ENCODE measurements around the gene GNAQ. TPM values are rescaled to one million over a fixed set of nuclear protein-coding genes. Genes with fewer than 3 reads are reported as not detected.

GNAQ gene
- total and polyA plus RNA-seq, 2 experiments from 2014 or later = 21.1 to 43.1 TPM

DNA sequence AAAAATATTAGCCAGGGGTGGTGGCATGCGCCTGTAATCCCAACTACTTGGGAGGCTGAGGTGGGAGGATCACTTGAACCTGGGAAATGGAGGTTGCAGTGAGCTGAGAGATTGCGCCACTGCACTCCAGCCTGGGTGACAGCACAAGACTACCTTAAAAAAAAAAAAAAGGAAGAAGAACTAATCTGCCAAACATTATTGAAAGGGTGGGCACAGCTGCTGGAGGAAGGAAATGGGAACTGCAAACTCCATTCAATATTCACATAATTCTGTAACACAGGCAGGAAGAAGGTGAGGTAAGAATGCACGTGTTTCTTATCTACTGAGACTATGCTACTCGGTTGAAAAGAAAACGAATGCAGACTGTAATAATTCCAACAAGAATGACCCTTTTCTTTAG lies 262.4 kb downstream of the GNAQ start (continued):
- no peak for TF ChIP-seq JUNB (IDR thresholded peaks at IDR 0.05; ENCODE audit: unreplicated experiment)
- TF ChIP-seq EZH2phosphoT487 (IDR thresholded peaks at IDR 0.05; ENCODE audit: unreplicated experiment) = no peak
- TF ChIP-seq POLR2AphosphoS5 (IDR thresholded peaks at IDR 0.05; ENCODE audit: low read depth) = no peak
- TF ChIP-seq CREB1 (CRISPR knock-in tag; IDR thresholded peaks at IDR 0.05; ENCODE audit: low read depth) = no peak
- no peak for TF ChIP-seq NANOG (IDR thresholded peaks at IDR 0.05; ENCODE audit: borderline replicate concordance)

DNA sequence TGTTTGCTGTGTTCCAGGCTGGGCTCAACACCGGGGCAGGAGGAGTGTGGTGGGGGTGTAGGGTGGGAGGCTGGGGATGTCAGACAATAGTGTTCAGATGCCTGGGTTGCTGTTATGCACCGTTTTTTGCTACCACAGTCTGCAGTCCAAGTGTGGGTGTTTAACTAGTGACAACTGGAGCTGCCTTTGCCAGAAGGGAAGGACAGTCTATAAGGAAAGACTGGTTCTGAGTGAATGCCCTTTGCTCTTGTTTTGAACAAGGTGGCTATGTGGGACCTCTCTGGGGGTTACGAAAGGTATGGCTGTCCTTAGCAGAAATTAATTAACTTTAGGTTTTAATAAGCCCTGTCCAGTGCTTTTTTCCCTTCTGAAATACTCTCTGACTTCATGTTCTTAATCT lies 265.0 kb downstream of the GNAQ start:
- Histone ChIP-seq H3K27ac (ENCODE audit: low read depth) (no peak overlapping the region), H2AFZ (no peak overlapping the region), H3K36me3 (ENCODE audit: insufficient read depth) (no peaks in the 10 kb centered on the region), H3K4me2 (no peak overlapping the region), H3K79me2 (replicated peaks; ENCODE audit: insufficient read depth) (no peaks in the 10 kb centered on the region), H3K27me3 (ENCODE audit: insufficient read depth) (no peaks in the 10 kb centered on the region), H3K9me2 (ENCODE audit: insufficient read depth) (no peaks in the 10 kb centered on the region), H3F3A (replicated peaks; ENCODE audit: low read depth) (no peaks in the 10 kb centered on the region), H3K4me3 (no peak overlapping the region), H3K4me1 (ENCODE audit: insufficient read depth) (no peaks in the 10 kb centered on the region), H4K20me1 (replicated peaks; ENCODE audit: insufficient read depth) (no peaks in the 10 kb centered on the region)
- Mint-ChIP-seq H3K27me3 (ENCODE audit: insufficient read depth, low read depth, poor library complexity) (peaks cover 3% of the 10 kb centered on the region), H3K36me3 (ENCODE audit: low read depth) (peaks cover 23% of the 10 kb centered on the region), H3K9me3 (peaks cover 11% of the 10 kb centered on the region), H3K4me1 (no peaks in the 10 kb centered on the region), H3K4me3 (no peak overlapping the region), H3K27ac (no peak overlapping the region)
- ATAC-seq (no peak), DNase-seq (ENCODE audit: low spot score) (no peak)
- TF ChIP-seq, protein P1, sequence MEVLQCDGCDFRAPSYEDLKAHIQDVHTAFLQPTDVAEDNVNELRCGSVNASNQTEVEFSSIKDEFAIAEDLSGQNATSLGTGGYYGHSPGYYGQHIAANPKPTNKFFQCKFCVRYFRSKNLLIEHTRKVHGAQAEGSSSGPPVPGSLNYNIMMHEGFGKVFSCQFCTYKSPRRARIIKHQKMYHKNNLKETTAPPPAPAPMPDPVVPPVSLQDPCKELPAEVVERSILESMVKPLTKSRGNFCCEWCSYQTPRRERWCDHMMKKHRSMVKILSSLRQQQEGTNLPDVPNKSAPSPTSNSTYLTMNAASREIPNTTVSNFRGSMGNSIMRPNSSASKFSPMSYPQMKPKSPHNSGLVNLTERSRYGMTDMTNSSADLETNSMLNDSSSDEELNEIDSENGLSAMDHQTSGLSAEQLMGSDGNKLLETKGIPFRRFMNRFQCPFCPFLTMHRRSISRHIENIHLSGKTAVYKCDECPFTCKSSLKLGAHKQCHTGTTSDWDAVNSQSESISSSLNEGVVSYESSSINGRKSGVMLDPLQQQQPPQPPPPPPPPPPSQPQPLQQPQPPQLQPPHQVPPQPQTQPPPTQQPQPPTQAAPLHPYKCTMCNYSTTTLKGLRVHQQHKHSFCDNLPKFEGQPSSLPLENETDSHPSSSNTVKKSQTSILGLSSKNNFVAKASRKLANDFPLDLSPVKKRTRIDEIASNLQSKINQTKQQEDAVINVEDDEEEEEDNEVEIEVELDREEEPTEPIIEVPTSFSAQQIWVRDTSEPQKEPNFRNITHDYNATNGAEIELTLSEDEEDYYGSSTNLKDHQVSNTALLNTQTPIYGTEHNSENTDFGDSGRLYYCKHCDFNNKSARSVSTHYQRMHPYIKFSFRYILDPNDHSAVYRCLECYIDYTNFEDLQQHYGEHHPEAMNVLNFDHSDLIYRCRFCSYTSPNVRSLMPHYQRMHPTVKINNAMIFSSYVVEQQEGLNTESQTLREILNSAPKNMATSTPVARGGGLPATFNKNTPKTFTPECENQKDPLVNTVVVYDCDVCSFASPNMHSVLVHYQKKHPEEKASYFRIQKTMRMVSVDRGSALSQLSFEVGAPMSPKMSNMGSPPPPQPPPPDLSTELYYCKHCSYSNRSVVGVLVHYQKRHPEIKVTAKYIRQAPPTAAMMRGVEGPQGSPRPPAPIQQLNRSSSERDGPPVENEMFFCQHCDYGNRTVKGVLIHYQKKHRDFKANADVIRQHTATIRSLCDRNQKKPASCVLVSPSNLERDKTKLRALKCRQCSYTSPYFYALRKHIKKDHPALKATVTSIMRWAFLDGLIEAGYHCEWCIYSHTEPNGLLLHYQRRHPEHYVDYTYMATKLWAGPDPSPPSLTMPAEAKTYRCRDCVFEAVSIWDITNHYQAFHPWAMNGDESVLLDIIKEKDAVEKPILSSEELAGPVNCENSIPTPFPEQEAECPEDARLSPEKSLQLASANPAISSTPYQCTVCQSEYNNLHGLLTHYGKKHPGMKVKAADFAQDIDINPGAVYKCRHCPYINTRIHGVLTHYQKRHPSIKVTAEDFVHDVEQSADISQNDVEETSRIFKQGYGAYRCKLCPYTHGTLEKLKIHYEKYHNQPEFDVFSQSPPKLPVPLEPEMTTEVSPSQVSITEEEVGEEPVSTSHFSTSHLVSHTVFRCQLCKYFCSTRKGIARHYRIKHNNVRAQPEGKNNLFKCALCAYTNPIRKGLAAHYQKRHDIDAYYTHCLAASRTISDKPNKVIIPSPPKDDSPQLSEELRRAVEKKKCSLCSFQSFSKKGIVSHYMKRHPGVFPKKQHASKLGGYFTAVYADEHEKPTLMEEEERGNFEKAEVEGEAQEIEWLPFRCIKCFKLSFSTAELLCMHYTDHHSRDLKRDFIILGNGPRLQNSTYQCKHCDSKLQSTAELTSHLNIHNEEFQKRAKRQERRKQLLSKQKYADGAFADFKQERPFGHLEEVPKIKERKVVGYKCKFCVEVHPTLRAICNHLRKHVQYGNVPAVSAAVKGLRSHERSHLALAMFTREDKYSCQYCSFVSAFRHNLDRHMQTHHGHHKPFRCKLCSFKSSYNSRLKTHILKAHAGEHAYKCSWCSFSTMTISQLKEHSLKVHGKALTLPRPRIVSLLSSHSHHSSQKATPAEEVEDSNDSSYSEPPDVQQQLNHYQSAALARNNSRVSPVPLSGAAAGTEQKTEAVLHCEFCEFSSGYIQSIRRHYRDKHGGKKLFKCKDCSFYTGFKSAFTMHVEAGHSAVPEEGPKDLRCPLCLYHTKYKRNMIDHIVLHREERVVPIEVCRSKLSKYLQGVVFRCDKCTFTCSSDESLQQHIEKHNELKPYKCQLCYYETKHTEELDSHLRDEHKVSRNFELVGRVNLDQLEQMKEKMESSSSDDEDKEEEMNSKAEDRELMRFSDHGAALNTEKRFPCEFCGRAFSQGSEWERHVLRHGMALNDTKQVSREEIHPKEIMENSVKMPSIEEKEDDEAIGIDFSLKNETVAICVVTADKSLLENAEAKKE (CRISPR knock-in tag; IDR thresholded peaks at IDR 0.05) = no peak
- TF ChIP-seq EZH2 (IDR thresholded peaks at IDR 0.05; ENCODE audit: low read depth, unreplicated experiment) = no peak
